Mammary epithelial cell (primary cell): Measurements from ENCODE around the gene MMAB.

Source experiments
- EZH2 ChIP-seq: IDR thresholded peaks from 2 replicates; pipeline ENCODE4 v1.6.1; 2012; ENCODE audit warnings: low read length, inconsistent platforms, borderline replicate concordance
- TF ChIP-seq, protein P1 (sequence below), 2 donors: IDR thresholded peaks in 1 of 2; conservative IDR thresholded peaks in 1 of 2; 2 replicates each; pipeline ENCODE4 v1.5.1; 2011 to 2012; ENCODE audit warnings: inconsistent platforms in 2 of 2, low read length in 2 of 2, mild to moderate bottlenecking in 2 of 2, control low read depth in 1 of 2, low read depth in 1 of 2; ENCODE audit not compliant: insufficient read depth in 1 of 2; ENCODE audit errors: extremely low read depth in 1 of 2

- TF ChIP-seq, protein P1, sequence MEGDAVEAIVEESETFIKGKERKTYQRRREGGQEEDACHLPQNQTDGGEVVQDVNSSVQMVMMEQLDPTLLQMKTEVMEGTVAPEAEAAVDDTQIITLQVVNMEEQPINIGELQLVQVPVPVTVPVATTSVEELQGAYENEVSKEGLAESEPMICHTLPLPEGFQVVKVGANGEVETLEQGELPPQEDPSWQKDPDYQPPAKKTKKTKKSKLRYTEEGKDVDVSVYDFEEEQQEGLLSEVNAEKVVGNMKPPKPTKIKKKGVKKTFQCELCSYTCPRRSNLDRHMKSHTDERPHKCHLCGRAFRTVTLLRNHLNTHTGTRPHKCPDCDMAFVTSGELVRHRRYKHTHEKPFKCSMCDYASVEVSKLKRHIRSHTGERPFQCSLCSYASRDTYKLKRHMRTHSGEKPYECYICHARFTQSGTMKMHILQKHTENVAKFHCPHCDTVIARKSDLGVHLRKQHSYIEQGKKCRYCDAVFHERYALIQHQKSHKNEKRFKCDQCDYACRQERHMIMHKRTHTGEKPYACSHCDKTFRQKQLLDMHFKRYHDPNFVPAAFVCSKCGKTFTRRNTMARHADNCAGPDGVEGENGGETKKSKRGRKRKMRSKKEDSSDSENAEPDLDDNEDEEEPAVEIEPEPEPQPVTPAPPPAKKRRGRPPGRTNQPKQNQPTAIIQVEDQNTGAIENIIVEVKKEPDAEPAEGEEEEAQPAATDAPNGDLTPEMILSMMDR (conservative IDR thresholded peaks at IDR 0.05 in 1 of 2, IDR thresholded peaks at IDR 0.05 in 1 of 2; ENCODE audit: extremely low read depth in 1 of 2, insufficient read depth in 1 of 2, low read depth in 1 of 2, low read length in 2 of 2): no peak
- TF ChIP-seq EZH2: no peak
Measured at GRCh38 chr12:109588461-109589239, 15.3 kb upstream of the MMAB start.
